GM12872 (cell line): ENCODE data around the gene SYT17.

Experiments used
- CTCF ChIP-seq: IDR thresholded peaks from 3 replicates; pipeline ENCODE4 v1.5.1; 2011; ENCODE audit warnings: low read depth, mild to moderate bottlenecking, low read length, moderate library complexity; ENCODE audit not compliant: insufficient read depth

Gene SYT17

GRCh38 chr16:19236561-19237209 is 68.6 kb downstream of the SYT17 start:
- no peak for TF ChIP-seq CTCF

- TF ChIP-seq CTCF = no peak
Observed at GRCh38 chr16:19238406-19238805, 70.4 kb downstream of the SYT17 start.

GRCh38 chr16:19239511-19240155 is 71.6 kb downstream of the SYT17 start:
- no peak for TF ChIP-seq CTCF

GRCh38 chr16:19240494-19240893 is 72.5 kb downstream of the SYT17 start:
- TF ChIP-seq CTCF = no peak

- TF ChIP-seq CTCF = no peak
Observed at GRCh38 chr16:19241512-19241911, 73.5 kb downstream of the SYT17 start.

GRCh38 chr16:19242186-19242585 is 74.1 kb downstream of the SYT17 start:
- no peak for TF ChIP-seq CTCF

GRCh38 chr16:19242987-19243575 is 75.0 kb downstream of the SYT17 start:
- no peak for TF ChIP-seq CTCF
